ENCODE results near the gene UQCRC1.

DNA sequence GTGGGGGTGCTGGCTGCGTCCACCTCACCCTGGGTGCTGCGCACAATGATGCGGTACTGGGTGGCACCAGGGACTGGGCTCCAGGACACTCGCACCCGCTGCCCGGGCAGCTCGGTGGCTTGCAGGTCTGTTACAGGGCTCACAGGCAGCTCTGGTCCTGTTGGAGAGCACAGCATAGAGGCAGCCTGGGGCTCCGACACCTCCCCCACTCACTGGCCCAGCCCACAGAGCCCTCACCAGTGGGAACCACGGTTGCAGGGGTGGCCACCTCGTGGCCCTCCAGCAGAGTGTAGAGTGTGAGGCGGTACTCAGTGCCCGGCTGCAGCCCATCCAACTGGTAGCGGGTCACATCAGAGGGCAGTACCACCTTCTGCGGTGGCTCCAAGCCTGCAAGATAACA lies 18.0 kb downstream of the UQCRC1 start:
- no peak for TF ChIP-seq EZH2 (IDR thresholded peaks at IDR 0.05; ENCODE audit: borderline replicate concordance, insufficient read depth, low read depth, low read length, poor library complexity, severe bottlenecking)
- TF ChIP-seq, protein P1, sequence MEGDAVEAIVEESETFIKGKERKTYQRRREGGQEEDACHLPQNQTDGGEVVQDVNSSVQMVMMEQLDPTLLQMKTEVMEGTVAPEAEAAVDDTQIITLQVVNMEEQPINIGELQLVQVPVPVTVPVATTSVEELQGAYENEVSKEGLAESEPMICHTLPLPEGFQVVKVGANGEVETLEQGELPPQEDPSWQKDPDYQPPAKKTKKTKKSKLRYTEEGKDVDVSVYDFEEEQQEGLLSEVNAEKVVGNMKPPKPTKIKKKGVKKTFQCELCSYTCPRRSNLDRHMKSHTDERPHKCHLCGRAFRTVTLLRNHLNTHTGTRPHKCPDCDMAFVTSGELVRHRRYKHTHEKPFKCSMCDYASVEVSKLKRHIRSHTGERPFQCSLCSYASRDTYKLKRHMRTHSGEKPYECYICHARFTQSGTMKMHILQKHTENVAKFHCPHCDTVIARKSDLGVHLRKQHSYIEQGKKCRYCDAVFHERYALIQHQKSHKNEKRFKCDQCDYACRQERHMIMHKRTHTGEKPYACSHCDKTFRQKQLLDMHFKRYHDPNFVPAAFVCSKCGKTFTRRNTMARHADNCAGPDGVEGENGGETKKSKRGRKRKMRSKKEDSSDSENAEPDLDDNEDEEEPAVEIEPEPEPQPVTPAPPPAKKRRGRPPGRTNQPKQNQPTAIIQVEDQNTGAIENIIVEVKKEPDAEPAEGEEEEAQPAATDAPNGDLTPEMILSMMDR (IDR thresholded peaks at IDR 0.05) = no peak
